Epithelial cell of proximal tubule (primary cell): Measurements from ENCODE around the gene SDK1. TPM values are rescaled to one million over a fixed set of nuclear protein-coding genes. Genes with fewer than 3 reads are reported as not detected.
A peak's percentile ranks its signal among the peaks of the same experiment; 100 is the strongest.

ENCODE experiments used
- DNase-seq: peaks from one replicate; pipeline ENCODE4 v3.0.0-alpha.2; 2011; ENCODE audit warnings: low read depth
- H3K4me3 ChIP-seq: 2 replicates; pipeline ENCODE4 v1.5.1; 2011; ENCODE audit warnings: low read depth, mild to moderate bottlenecking, low read length
- CTCF ChIP-seq: conservative IDR thresholded peaks from 2 replicates; pipeline ENCODE4 v1.5.1; 2012; ENCODE audit warnings: low read depth, mild to moderate bottlenecking, low read length
- total RNA-seq: library from RNA; depleted of rRNA; stranded (reverse); fragments of >200 nt; gene quantifications from 2 replicates; pipeline ENCODE4 v1.2.3, GENCODE V29; 2015

SDK1 gene
- total RNA-seq, 1 donor from 2014 or later, result 0.75 TPM

GRCh38 chr7:3436746-3437145 lies 135.7 kb downstream of the SDK1 start:
- TF ChIP-seq CTCF, result no peak
- no peak overlapping the region for H3K4me3 ChIP-seq
- no peak for DNase-seq

GRCh38 chr7:3437467-3437866 lies 136.4 kb downstream of the SDK1 start:
- no peak for DNase-seq
- no peak overlapping the region for H3K4me3 ChIP-seq
- TF ChIP-seq CTCF, result no peak

GRCh38 chr7:3438352-3438751 lies 137.3 kb downstream of the SDK1 start:
- no peak for TF ChIP-seq CTCF
- no peak overlapping the region for H3K4me3 ChIP-seq
- DNase-seq, result no peak

- DNase-seq, result peak; percentile 78
- TF ChIP-seq CTCF, result peak; percentile 10
- no peak overlapping the region for H3K4me3 ChIP-seq
Measured at GRCh38 chr7:3439333-3440030, 138.4 kb downstream of the SDK1 start.

GRCh38 chr7:3440509-3440908 lies 139.5 kb downstream of the SDK1 start:
- TF ChIP-seq CTCF, result no peak
- no peak for DNase-seq
- no peak overlapping the region for H3K4me3 ChIP-seq

- no peak for TF ChIP-seq CTCF
- H3K4me3 ChIP-seq, result no peak overlapping the region
- DNase-seq, result no peak
Measured at GRCh38 chr7:3443716-3444115, 142.7 kb downstream of the SDK1 start.

GRCh38 chr7:3446786-3447185 lies 145.7 kb downstream of the SDK1 start:
- no peak for TF ChIP-seq CTCF

More at GRCh38 chr7:3446786-3447185, 145.7 kb downstream of the SDK1 start:
- DNase-seq, result no peak
- H3K4me3 ChIP-seq, result no peak overlapping the region
